Measurements from ENCODE around the gene SLC7A5. TPM values are rescaled to one million over a fixed set of nuclear protein-coding genes. Genes with fewer than 3 reads are reported as not detected.

The SLC7A5 gene
- total RNA-seq, 4 donors from 2014 or later, result 10.0 to 99.4 (median 61.1) TPM

DNA sequence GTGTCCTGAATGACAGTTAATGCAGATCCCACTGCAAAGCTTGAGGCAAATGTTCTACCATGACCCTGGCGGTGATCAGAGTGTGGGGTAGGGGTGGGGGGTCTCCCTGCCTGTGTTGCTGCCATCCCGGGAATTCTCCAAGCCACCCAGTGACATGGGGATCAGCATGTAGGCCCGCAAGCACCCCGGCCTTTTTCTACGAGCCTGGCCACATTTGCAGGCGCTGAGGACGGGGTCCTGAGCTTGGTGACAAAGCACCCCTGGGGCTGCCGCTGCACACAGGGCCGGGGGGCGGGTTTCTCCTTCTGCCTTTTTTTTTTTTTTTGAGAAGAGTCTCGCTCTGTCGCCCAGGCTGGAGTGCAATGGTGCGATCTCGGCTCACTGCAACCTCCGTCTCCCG, 35.8 kb downstream of the SLC7A5 start:
- H3K27me3 ChIP-seq, result no peaks in the 10 kb centered on the region
- H3K4me3 ChIP-seq, result no peak overlapping the region
- H3K27ac ChIP-seq, result no peak overlapping the region
- peaks cover 1% of the 10 kb centered on the region for H3K4me1 ChIP-seq
- H3K36me3 ChIP-seq, result peaks cover 51% of the 10 kb centered on the region
- no peak for TF ChIP-seq POLR2A (IDR thresholded peaks at IDR 0.05)
- TF ChIP-seq, protein P1, sequence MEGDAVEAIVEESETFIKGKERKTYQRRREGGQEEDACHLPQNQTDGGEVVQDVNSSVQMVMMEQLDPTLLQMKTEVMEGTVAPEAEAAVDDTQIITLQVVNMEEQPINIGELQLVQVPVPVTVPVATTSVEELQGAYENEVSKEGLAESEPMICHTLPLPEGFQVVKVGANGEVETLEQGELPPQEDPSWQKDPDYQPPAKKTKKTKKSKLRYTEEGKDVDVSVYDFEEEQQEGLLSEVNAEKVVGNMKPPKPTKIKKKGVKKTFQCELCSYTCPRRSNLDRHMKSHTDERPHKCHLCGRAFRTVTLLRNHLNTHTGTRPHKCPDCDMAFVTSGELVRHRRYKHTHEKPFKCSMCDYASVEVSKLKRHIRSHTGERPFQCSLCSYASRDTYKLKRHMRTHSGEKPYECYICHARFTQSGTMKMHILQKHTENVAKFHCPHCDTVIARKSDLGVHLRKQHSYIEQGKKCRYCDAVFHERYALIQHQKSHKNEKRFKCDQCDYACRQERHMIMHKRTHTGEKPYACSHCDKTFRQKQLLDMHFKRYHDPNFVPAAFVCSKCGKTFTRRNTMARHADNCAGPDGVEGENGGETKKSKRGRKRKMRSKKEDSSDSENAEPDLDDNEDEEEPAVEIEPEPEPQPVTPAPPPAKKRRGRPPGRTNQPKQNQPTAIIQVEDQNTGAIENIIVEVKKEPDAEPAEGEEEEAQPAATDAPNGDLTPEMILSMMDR (IDR thresholded peaks at IDR 0.05), result no peak
- no peak for TF ChIP-seq EP300 (IDR thresholded peaks at IDR 0.05)
- TF ChIP-seq POLR2AphosphoS5 (IDR thresholded peaks at IDR 0.05), result no peak
- 93% methylated on average over 11 of the region's 16 CpGs for WGBS
- DNase-seq (ENCODE audit: low spot score in 2 of 2), result no peak
- no peaks in the 10 kb centered on the region for H3K9me3 ChIP-seq

DNA sequence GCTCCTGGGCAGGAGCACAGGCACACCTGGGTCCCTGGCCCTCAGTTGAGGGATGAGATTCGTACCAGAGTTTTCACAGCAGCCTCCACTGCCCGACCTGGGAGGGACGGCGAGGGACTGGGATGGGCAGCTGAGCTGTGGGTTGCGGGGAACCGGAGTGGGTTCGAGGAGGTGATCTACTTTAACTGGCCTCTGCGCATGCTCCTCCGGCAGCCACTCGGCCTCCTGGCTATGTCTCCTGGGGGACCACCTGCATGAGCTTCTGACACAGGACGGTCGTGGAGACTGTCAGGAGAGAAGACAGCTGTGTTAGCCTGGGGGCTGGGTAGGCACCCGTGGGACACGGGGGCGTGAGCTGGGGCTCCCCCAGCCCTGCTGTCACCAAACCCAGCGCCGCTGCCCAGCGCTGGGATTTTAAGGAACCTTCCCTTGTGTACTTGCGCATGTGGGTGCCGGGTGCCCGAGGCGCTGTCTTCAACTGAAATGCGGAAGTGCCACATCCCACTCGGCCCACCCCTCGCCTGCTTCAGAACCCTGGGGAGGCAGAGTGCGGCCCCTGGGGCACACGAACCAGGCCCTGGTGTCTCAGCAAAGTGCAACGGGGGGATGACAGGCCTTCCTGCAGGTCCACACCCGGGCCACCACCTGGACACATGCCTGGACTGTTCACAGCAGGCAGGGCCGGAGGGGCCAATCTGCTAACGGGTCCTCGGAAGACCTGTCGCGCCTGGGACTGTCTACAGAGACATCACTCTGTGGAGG, 36.4 kb downstream of the SLC7A5 start:
- TF ChIP-seq POLR2A (IDR thresholded peaks at IDR 0.05), result no peak
- TF ChIP-seq EP300 (IDR thresholded peaks at IDR 0.05), result no peak
- TF ChIP-seq POLR2AphosphoS5 (IDR thresholded peaks at IDR 0.05), result no peak
- TF ChIP-seq, protein P1 (IDR thresholded peaks at IDR 0.05), result no peak
- DNase-seq (ENCODE audit: low spot score in 2 of 2), result no peak
- Histone ChIP-seq H3K4me1 (peaks cover 8% of the 10 kb centered on the region), H3K27ac (no peak overlapping the region), H3K27me3 (no peaks in the 10 kb centered on the region), H3K4me3 (no peak overlapping the region), H3K9me3 (no peaks in the 10 kb centered on the region), H3K36me3 (peaks cover 45% of the 10 kb centered on the region)
- WGBS, result 88% methylated on average over 26 of the region's 34 CpGs

DNA sequence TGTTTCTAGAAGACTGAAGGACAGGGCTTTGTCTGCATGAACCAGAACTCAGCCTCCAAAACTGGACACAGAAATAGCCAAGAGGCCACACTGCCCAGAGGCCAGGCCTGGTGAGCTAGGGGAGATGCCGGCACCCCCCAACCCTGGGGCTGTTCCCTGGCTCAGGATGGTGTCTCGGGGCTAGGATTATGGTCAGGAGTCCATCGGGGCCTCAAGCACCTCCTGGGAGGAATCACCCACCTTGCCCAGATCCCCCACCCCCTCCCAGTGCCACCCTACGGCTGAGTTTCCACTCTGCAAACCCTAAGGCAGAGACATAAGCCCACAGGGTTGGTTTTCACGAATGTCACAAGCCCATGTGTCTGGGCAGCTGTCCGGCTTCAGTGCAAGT, 37.2 kb downstream of the SLC7A5 start:
- Histone ChIP-seq H3K36me3 (peaks cover 39% of the 10 kb centered on the region), H3K4me1 (peaks cover 8% of the 10 kb centered on the region), H3K27me3 (no peaks in the 10 kb centered on the region), H3K4me3 (no peak overlapping the region), H3K27ac (no peak overlapping the region), H3K9me3 (no peaks in the 10 kb centered on the region)
- WGBS, result 80% methylated on average over 1 of the region's 6 CpGs
- no peak for DNase-seq (ENCODE audit: low spot score in 2 of 2)
- TF ChIP-seq, protein P1 (IDR thresholded peaks at IDR 0.05), result no peak
- TF ChIP-seq POLR2A (IDR thresholded peaks at IDR 0.05), result no peak
- no peak for TF ChIP-seq EP300 (IDR thresholded peaks at IDR 0.05)
- TF ChIP-seq POLR2AphosphoS5 (IDR thresholded peaks at IDR 0.05), result no peak

DNA sequence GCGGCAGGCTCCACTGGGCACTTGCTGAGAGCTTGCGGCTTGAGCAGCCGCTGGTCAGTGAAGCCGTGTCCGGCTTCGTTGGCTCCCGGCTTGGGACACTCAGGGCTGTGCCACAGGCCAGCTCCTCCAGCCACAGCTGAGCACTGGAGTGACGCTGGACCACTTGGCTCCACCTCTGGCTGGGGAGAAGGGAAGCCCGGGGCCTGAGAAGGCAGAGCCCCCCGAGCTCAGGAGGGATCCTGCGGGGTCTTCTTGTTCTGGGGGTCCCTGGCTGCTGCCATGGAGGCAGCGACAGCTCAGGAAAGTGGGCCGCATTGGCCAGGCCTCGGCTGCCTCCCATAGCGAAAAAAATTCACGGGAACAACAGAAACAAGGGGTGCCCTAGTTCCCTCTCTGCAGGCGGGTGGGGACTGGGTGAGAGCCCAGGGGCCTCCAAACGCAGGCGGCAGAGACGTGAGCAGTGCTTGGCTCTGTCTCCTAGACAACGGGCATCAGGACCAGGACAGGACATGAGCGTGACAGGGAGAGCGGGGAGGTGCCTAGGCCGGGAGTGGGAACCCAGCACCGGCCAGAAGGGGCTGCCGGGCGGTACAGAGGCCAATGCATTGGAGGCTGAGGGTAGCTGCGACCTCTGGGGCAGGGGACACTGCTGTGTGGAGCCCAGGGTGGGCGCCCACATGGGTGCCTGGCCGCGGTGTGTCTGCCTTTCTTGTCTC, 37.7 kb downstream of the SLC7A5 start:
- peaks cover 8% of the 10 kb centered on the region for H3K4me1 ChIP-seq
- TF ChIP-seq EP300 (IDR thresholded peaks at IDR 0.05), result no peak
- TF ChIP-seq POLR2A (IDR thresholded peaks at IDR 0.05), result no peak
- TF ChIP-seq POLR2AphosphoS5 (IDR thresholded peaks at IDR 0.05), result no peak
- TF ChIP-seq, protein P1 (IDR thresholded peaks at IDR 0.05), result no peak
- 92% methylated on average over 20 of the region's 31 CpGs for WGBS

More for the DNA sequence above, 37.7 kb downstream of the SLC7A5 start:
- Histone ChIP-seq H3K36me3 (peaks cover 36% of the 10 kb centered on the region), H3K4me3 (no peak overlapping the region), H3K27me3 (no peaks in the 10 kb centered on the region), H3K9me3 (no peaks in the 10 kb centered on the region), H3K27ac (no peak overlapping the region)
- no peak for DNase-seq (ENCODE audit: low spot score in 2 of 2)
